T47D (cell line): ENCODE results near the gene ZNF217.
"Not testable (repeated sequence)": the region's sequence is repeated elsewhere in the genome, so short reads cannot be mapped to it uniquely, and the experiment has no call there.

Experiments used
- DNase-seq, 2 experiments: peaks; one replicate each; pipeline versions ENCODE4 v3.0.0 to v3.0.0-alpha.2; 2011 to 2012; ENCODE audit warnings: low read depth in 1 of 2, low spot score in 1 of 2
- JUND ChIP-seq: IDR thresholded peaks from 2 replicates; pipeline ENCODE4 v1.6.1; 2012; ENCODE audit warnings: low read depth
- in situ Hi-C: cut with HindIII; loops from 2 replicates; pipeline ENCODE4 v1.10.0; 2016; ENCODE audit warnings: low sequenced_read_pairs, low pct_unique_long_range_greater_than_20kb

Gene ZNF217

DNA sequence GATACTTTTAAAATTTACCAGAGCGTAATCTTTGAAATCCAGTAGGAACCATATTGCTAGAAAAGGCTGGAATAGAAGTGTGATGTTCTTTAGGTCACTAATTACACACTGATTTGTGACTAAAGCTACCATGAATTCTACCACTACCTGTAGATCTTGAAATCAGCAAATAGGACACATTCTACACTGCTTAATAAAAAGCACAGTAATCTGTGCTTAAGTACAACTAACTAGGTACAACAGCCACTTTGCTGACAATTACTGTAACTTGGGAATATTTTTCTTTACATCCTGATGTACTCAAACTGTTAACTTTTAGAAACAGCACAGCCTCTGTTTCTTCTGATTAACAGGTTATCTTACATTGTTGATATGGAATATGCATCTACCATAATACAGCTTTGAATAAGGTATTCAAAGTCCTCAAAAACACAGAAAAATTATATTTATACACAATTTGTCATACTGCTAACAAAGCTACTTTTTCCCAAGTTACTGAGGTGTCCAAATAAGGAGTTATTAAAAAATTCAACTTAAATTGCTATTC lies 6.4 kb downstream of the ZNF217 start:
- in situ Hi-C loops, result not testable (repeated sequence)

GRCh38 chr20:53586640-53587039 lies 7.0 kb downstream of the ZNF217 start:
- in situ Hi-C loops, result no loop called here
- TF ChIP-seq JUND, result no peak
- DNase-seq, result no peak

More for the DNA sequence above, 6.4 kb downstream of the ZNF217 start:
- not testable (repeated sequence) for DNase-seq

DNA sequence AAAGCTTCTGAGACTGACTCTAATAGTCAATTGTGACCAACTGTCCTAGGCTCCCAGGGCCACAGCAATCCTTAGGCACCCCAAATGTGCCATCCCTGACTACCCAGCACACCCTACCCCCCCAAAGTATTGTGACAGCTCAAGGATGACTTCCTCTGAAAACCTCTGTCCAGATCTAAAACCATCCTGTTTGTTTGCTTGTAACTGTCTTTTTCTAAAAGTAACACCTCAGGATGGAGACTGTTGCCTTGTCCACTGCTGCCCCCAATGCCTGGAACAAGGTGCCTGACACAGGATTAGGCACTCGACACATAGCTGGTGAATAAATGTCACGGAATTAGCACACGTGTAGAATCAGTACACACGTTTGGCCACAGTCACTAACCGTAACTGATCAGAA lies 7.7 kb downstream of the ZNF217 start:
- in situ Hi-C loops, DNase-seq: not testable (repeated sequence)

DNA sequence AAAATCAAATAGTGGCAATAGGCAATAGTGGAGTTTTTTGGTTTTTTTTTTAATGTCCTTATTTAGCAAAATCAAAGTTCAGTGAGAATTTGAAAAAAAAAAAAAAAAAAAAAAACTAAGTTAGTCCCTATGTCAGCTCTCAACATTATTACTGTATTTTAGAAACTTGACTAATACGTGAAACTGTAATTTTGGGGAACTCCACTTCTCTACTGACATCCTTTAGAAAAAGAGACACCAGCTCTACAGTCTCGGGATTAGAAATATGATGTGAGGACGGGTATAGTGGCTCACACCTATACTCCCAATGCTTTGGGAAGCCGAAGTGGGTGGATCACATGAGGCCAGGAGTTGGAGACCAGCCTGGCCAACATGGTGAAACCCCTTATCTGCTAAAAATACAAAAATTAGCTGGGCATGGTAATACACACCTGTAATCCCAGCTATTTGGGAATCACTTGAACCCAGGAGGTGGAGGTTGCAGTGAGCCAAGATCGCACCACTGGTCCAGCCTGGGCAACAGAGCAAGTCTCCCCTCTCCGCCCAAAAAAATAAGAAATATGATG lies 8.6 kb downstream of the ZNF217 start:
- in situ Hi-C loops, DNase-seq: not testable (repeated sequence)

- DNase-seq, in situ Hi-C loops: not testable (repeated sequence)
Measured at GRCh38 chr20:53584550-53584913, 9.1 kb downstream of the ZNF217 start.

DNA sequence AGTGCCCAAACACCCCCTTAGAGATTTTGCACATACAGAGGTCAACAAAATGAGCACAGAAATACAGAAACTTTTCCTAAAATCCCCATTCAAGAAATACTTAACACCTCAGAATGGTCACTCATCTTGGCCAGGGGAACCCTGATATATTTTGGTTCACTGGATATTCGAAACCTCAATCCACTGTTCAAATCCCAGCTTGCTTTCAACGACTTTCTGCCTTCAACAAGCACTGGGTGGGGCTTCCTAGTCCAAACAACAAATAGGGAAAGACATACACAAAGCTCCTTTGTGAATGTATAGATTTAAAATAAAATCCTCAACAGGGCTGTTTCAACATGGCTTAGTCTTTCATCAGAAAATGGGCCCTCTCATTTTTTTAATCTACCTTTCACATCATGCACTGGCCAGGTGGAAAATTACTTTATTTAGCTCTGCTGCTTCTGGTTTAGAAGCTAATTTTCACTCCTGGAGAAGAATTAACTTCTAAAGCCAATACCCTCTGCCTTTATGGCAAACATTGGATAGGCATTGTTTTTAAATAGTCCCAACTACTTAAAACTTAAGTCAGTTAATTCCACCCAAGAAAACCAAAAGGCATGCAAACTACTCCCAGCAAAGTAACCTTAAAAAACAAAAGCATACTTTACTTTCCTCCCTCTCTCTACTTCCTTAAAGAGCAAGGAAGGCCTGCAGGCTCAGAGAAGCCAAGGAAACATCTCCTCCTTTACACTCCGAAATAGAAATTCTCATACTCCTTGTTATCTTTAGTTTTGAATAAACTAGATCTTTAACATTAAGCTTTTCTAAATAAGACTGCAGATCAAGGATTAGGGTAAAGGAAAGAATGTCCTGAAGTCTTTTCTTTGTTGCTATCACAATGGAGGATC lies 9.7 kb downstream of the ZNF217 start:
- peak in 1 of 2 experiments; percentile 71 for DNase-seq
- in situ Hi-C loops, result not testable (repeated sequence)

GRCh38 chr20:53582574-53583351 lies 10.9 kb downstream of the ZNF217 start:
- TF ChIP-seq JUND, result no peak
- no peak for DNase-seq
- in situ Hi-C loops, result no loop called here

DNA sequence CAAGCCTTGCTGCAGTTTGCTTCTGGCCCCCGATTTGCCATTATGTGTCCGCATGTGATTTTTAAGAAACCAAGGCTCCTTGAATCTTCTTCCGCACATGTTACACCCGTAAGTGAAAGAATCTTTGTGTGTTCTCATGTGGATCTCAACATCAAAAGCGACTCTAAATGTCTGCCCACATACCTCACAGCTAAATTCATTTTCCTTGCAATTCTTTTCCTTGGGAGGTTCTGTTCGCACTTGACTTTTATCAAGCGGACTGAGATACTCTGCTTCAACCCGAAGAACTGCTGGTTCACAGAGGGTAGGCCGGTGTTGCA lies 11.4 kb downstream of the ZNF217 start:
- no peak for DNase-seq
- in situ Hi-C loops, result no loop called here

DNA sequence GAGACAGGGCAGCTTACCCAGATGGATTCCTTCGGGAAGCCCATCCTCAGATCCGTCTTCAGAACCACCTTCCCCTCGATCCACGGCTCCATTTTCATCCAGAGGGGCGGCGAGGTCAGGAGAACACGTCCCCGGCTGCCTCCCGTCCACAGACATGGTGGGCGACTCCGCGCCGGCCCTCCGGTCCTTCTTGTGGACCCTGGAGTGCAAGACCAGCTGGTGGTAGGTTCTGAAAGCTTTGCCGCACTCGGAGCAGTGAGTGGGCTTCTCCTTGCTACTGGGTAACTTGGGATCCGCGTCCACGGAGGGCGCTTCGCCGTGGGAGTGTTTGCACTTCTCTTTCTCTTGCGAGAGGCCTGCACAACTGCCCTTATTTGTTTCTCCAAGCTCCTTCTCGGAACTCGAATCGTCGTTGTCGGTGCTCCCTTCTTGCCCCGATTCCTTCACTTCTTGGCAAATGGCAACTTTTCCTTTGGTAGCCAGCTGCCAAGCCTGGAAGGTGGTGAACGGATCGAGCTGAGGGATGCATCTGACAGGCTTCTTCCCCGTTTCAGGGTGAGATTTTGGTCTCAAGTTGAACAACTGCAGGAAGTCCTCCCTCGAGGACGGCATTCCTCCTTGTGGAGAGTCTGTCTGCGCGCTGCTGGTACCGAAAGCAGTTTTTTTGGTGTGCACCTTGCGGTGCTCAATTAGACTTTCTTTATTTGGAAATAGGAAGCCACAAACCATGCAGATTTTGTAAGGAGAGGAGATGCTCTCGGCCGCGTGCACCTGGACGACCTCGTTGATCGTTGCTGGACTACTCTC lies 12.0 kb downstream of the ZNF217 start:
- TF ChIP-seq JUND, result no peak
- in situ Hi-C loops, result no loop called here
- DNase-seq, result no peak

More for the DNA sequence above, 11.4 kb downstream of the ZNF217 start:
- no peak for TF ChIP-seq JUND

GRCh38 chr20:53580376-53581111 lies 13.1 kb downstream of the ZNF217 start:
- in situ Hi-C loops, result no loop called here
- no peak for TF ChIP-seq JUND
- DNase-seq, result no peak

DNA sequence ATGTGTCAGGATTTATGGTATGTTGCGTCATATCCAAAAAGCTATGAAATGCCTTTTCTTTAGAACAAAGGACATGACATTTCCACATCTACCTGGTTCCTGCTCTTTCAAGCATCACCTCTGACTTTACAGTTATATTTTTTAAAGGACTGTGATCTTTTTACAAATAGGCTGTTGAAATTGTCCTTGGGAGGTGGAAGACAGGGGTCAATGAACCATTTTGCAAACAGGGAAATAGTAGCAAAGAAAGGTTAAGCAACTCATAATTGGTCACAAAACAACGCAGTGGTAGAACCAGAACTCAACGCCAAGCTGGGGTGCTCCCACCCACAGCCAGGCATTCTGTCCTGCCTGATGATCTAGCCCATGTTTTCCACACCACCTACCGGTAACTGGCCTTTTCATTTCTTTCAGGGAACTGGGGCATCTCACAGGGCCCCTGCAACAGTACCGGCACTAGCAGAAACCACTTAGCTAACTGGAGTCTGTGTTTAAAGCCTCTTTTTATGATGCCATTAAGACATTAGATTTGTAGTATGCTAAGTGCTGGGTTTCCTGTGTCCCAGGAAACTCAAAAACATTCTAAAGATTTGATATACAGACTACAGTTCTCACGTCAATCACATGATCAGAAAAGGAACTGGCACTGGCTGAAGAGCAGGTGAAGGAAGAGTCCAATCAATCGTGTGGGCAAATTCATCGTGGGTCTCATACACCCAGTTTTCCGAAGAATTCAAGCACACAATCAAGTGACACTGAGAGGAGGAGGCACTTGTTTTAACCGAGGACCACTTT lies 13.9 kb downstream of the ZNF217 start:
- no peak for TF ChIP-seq JUND
- peak in 1 of 2 experiments; percentile 60 for DNase-seq
- in situ Hi-C loops, result no loop called here
